ENCODE data around the gene TMEM214. TPM values are rescaled to one million over a fixed set of nuclear protein-coding genes. Genes with fewer than 3 reads are reported as not detected.

TMEM214 gene
- total and polyA plus RNA-seq, 2 of the 8 experiments (the other 6 are each of a cell fraction or from before 2014, with no cell fraction given): 49.7 to 71.0 TPM

DNA sequence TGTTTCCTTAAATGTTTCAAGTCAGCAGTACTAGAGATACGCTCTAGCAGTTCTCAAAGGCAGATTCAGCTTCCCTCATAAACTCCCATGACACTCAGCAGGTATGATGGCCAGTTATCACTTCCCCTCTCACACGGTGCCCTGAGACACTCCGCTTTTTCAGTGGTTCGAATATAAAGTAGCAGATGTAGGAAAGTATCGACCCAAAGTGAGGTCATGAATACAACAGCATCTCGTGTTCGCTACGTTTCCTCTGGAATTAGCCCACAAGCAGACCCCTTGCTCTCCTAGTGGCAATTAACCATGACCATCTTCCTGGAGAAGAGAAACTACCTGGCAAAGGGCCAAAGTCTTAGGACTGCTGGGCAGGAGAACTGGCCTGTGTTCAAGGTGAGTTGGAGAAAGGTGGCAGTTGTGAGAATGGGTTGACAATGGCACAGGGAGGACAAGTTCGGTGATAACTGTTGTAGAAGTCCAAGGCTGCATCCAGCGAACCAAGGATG lies 9.4 kb downstream of the TMEM214 start (continued):
- TF ChIP-seq SIN3A (conservative IDR thresholded peaks at IDR 0.05 in 1 of 2, IDR thresholded peaks at IDR 0.05 in 1 of 2; ENCODE audit: low read depth in 1 of 2, low read length in 2 of 2) (no peak), EZH2 (IDR thresholded peaks at IDR 0.05; ENCODE audit: low read depth, low read length, severe bottlenecking) (no peak), JUND (IDR thresholded peaks at IDR 0.05; ENCODE audit: low read length) (no peak), EP300 (IDR thresholded peaks at IDR 0.05; ENCODE audit: borderline replicate concordance in 1 of 2, low read depth in 2 of 2, low read length in 2 of 2) (no peak)
- TF ChIP-seq, protein P1, sequence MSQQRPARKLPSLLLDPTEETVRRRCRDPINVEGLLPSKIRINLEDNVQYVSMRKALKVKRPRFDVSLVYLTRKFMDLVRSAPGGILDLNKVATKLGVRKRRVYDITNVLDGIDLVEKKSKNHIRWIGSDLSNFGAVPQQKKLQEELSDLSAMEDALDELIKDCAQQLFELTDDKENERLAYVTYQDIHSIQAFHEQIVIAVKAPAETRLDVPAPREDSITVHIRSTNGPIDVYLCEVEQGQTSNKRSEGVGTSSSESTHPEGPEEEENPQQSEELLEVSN (IDR thresholded peaks at IDR 0.05): no peak

All from H1 (cell line).